Naive thymus-derived CD4-positive, alpha-beta T cell (primary cell): ENCODE data around the gene BTBD18. TPM values are rescaled to one million over a fixed set of nuclear protein-coding genes. Genes with fewer than 3 reads are reported as not detected.
"Not testable (repeated sequence)": the region's sequence is repeated elsewhere in the genome, so short reads cannot be mapped to it uniquely, and the experiment has no call there.

Experiments
- ATAC-seq: fragments of 150-1000 bp; cut with Tn5 transposase; 2 replicates; pipeline ENCODE4 v1.10.0; 2021; ENCODE audit warnings: mild to moderate bottlenecking, moderate library complexity
- CTCF ChIA-PET: fragments of 350-600 bp; sonication (Branson Sonifier 250); formaldehyde crosslinking; loops from one replicate; lab custom pipeline; 2021; ENCODE audit warnings: antibody characterized with exemption; lab: Charles Lee
- POLR2A ChIA-PET: fragments of 350-600 bp; sonication (Branson Sonifier 250); formaldehyde crosslinking; loops from one replicate; lab custom pipeline; 2021; ENCODE audit warnings: antibody characterized with exemption, inconsistent platforms; lab: Charles Lee
- DNase-seq, 9 donors: peaks; one replicate each; pipeline versions ENCODE4 v3.0.0 to v3.0.0-alpha.2; 2020 to 2022; ENCODE audit warnings: mixed read lengths in 1 of 9
- H3K27ac ChIP-seq: one replicate; pipeline ENCODE4 v1.7.0; 2013; ENCODE audit warnings: mild to moderate bottlenecking, low read depth, low read length, moderate library complexity
- H3K27me3 ChIP-seq, 2 donors: one replicate each; pipeline ENCODE4 v1.7.0; 2013; ENCODE audit warnings: low read length in 2 of 2, mild to moderate bottlenecking in 2 of 2, moderate library complexity in 2 of 2; ENCODE audit not compliant: control insufficient read depth in 2 of 2, insufficient read depth in 2 of 2
- H3K36me3 ChIP-seq, 3 experiments: 1 replicate in 2 of 3; 2 replicates in 1 of 3; pipeline ENCODE4 v1.7.0; 2013; ENCODE audit warnings: low read length in 3 of 3, mild to moderate bottlenecking in 3 of 3, moderate library complexity in 1 of 3; ENCODE audit not compliant: insufficient read depth in 3 of 3, control insufficient read depth in 2 of 3
- H3K4me1 ChIP-seq, 2 donors: one replicate each; pipeline ENCODE4 v1.7.0; 2013; ENCODE audit warnings: low read length in 2 of 2, mild to moderate bottlenecking in 2 of 2, moderate library complexity in 1 of 2; ENCODE audit not compliant: control insufficient read depth in 2 of 2, insufficient read depth in 2 of 2
- H3K4me3 ChIP-seq: 2 replicates; pipeline ENCODE4 v1.7.0; 2013; ENCODE audit warnings: mild to moderate bottlenecking, low read length
- H3K9me3 ChIP-seq, 3 experiments: 1 replicate in 2 of 3; 2 replicates in 1 of 3; pipeline ENCODE4 v1.7.0; 2013; ENCODE audit warnings: low read length in 3 of 3; ENCODE audit not compliant: control insufficient read depth in 2 of 3
- H3K27ac Mint-ChIP-seq, 9 donors: one replicate each; pipeline ENCODE4 v1.8.0; 2020 to 2022; ENCODE audit warnings: mixed read lengths in 9 of 9, mild to moderate bottlenecking in 8 of 9, moderate library complexity in 5 of 9, inconsistent platforms in 2 of 9
- H3K27me3 Mint-ChIP-seq, 5 donors: one replicate each; pipeline ENCODE4 v1.8.0; 2021 to 2022; ENCODE audit warnings: mixed read lengths in 5 of 5, mild to moderate bottlenecking in 1 of 5
- H3K36me3 Mint-ChIP-seq, 5 donors: one replicate each; pipeline ENCODE4 v1.8.0; 2020 to 2022; ENCODE audit warnings: mixed read lengths in 5 of 5, mild to moderate bottlenecking in 3 of 5, inconsistent platforms in 1 of 5
- H3K4me1 Mint-ChIP-seq, 7 donors: one replicate each; pipeline ENCODE4 v1.8.0; 2020 to 2022; ENCODE audit warnings: mixed read lengths in 7 of 7, mild to moderate bottlenecking in 3 of 7, inconsistent platforms in 1 of 7
- H3K4me3 Mint-ChIP-seq, 10 donors: one replicate each; pipeline ENCODE4 v1.8.0; 2020 to 2022; ENCODE audit warnings: mild to moderate bottlenecking in 10 of 10, mixed read lengths in 10 of 10, moderate library complexity in 6 of 10, inconsistent platforms in 2 of 10
- H3K9me3 Mint-ChIP-seq, 11 donors: one replicate each; pipeline ENCODE4 v1.8.0; 2020 to 2022; ENCODE audit warnings: mixed read lengths in 11 of 11, mild to moderate bottlenecking in 4 of 11, inconsistent platforms in 1 of 11, moderate library complexity in 1 of 11
- intact Hi-C, 2 donors: fragments of 100-400 bp; cut with micrococcal nuclease; formaldehyde crosslinking; loops; one replicate each; pipeline ENCODE4 v1.15.1; 2023
- polyA plus RNA-seq, 2 donors: library from polyadenylated mRNA; unstranded; fragments of 300-500 nt; fragmentation: Illumina TruSeq; gene quantifications; one replicate each; pipeline ENCODE4 v1.2.3, GENCODE V29; 2021
- total RNA-seq, 6 experiments: library from RNA in 5 of 6; stranded (reverse) in 5 of 6; gene quantifications; 1 replicate in 5 of 6; 2 replicates in 1 of 6; pipeline ENCODE4 v1.2.3 and lab custom pipeline; 2021 to 2026

BTBD18 gene
- total and polyA plus RNA-seq, 7 experiments from 2014 or later = 0.56 to 0.95 TPM; not detected in 5

DNA sequence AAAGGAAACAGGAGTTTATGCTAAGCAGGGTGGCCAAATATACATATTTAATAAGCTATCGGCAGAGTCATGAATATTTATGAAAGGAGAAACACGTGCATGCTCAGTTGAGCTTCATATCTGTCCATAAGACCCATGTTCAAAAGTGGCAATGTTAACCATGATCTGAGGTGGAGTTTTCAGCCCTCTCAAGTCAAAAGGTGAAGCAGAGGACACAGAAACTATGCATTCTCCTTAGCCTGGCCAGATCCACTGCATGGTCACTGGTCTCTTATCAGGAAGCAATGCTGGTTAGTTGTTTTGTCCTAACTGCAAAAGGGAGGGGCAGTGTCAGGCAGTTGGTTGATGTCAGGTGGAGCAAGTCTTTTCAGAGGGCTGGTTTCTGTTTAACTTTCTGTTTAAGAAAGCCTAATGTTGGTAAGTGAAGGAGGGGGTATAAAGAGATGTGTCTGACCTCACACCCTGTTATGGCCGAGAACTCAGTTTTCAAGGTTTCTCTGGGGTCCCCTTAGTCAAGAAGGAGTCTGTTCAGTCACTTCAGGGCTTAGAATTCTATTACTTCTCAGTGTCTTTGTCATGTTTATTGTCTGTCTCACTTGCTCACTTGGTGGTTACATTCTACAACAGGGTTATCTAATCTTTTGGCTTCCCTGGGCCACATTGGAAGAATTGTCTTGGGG lies 15.9 kb downstream of the BTBD18 start:
- Histone ChIP-seq H3K27ac (no peak overlapping the region), H3K4me1 (peaks cover 3 to 4% of the 10 kb centered on the region in 2 donors)

DNA sequence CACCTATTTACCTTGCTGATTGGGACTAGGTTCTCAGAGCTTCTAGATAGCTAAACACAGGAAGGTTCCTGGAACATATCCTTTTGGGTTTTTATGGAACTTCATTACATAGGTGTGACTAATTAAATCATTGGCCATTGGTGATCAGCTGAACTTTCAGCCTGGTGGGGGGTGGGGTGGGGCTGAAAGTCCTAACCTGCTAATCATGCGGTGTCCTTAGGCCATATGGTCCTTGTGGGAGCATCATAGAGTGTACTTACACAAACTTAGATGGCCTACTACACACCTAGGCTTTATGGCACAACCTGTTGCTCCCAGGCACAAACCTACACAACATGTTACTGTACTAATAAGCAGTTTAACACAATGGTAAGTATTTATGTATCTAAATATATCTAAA lies 19.0 kb downstream of the BTBD18 start:
- Histone ChIP-seq H3K36me3 (peaks cover 0 to 8% (median 0%) of the 10 kb centered on the region in 3 experiments), H3K9me3 (no peaks in the 10 kb centered on the region), H3K4me3 (no peak overlapping the region), H3K27ac (no peak overlapping the region), H3K27me3 (no peaks in the 10 kb centered on the region), H3K4me1 (no peaks in the 10 kb centered on the region)
- intact Hi-C loops = no loop called here
- DNase-seq = no peak
- ChIA-PET CTCF (interaction anchor here (0.7 to 1.3 kb wide), 2 partner anchors 11 to 88 kb away, joined by 3 to 5 read pairs; no protein-coding TSS in a partner anchor), POLR2A (interaction anchor here (2.0 kb wide), 1 partner anchor 11 kb away, joined by 4 read pairs; no protein-coding TSS in a partner anchor)
- no peak for ATAC-seq
- no peak overlapping the region for H3K27ac Mint-ChIP-seq
- H3K9me3 Mint-ChIP-seq = no peaks in the 10 kb centered on the region
- H3K4me1 Mint-ChIP-seq = peaks cover 8 to 25% (median 17%) of the 10 kb centered on the region in 7 donors
- H3K36me3 Mint-ChIP-seq = peaks cover 0 to 11% (median 4%) of the 10 kb centered on the region in 5 donors
- H3K27me3 Mint-ChIP-seq = no peaks in the 10 kb centered on the region
- H3K4me3 Mint-ChIP-seq = no peak overlapping the region

More for the DNA sequence above, 15.9 kb downstream of the BTBD18 start:
- H3K27me3 ChIP-seq = no peaks in the 10 kb centered on the region
- Mint-ChIP-seq H3K36me3 (peaks cover 0 to 20% (median 11%) of the 10 kb centered on the region in 5 donors), H3K27me3 (no peaks in the 10 kb centered on the region), H3K27ac (peak overlapping the region in 6 of 9 donors; percentile 18 to 74 (median 42)), H3K9me3 (no peaks in the 10 kb centered on the region), H3K4me1 (peaks cover 4 to 24% (median 9%) of the 10 kb centered on the region in 7 donors), H3K4me3 (peak overlapping the region in 1 of 10 donors; percentile 52)
- CTCF ChIA-PET = interaction anchor here (0.6 to 1.0 kb wide), 3 partner anchors 13 to 209 kb away, joined by 3 to 4 read pairs (median 3); no protein-coding TSS in a partner anchor
- H3K9me3 ChIP-seq = no peaks in the 10 kb centered on the region
- POLR2A ChIA-PET = no interaction called here
- peaks cover 0 to 22% (median 0%) of the 10 kb centered on the region in 3 experiments for H3K36me3 ChIP-seq
- intact Hi-C loops = no loop called here
- no peak for DNase-seq
- no peak overlapping the region for H3K4me3 ChIP-seq
- no peak for ATAC-seq

DNA sequence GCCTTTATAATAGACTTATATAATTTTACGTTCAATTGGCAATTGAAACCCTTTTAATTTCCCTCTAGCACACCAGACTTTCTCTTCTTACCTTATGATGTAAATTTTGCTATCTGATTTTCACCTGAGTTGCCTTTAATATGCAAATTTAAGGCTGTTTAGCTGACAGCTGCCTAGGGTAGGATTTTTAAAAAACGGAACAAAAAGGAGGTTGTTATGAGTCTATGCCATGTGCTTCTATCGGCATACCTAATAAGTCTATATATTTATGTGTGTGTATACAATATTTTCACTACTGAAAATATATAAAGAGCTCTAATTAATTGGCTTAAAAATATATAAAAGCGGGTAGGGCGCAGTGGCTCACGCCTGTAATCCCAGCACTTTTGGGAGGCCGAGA lies 22.1 kb downstream of the BTBD18 start:
- H3K27me3 ChIP-seq = no peaks in the 10 kb centered on the region
- no peak overlapping the region for H3K4me3 Mint-ChIP-seq
- CTCF ChIA-PET = interaction anchor here (0.5 to 0.8 kb wide), 2 partner anchors 23 to 71 kb away, joined by 3 to 4 read pairs; no protein-coding TSS in a partner anchor
- intact Hi-C loops = no loop called here
- no peaks in the 10 kb centered on the region for H3K36me3 Mint-ChIP-seq
- H3K27me3 Mint-ChIP-seq = no peaks in the 10 kb centered on the region
- H3K4me3 ChIP-seq = no peak overlapping the region
- H3K9me3 ChIP-seq = no peaks in the 10 kb centered on the region
- H3K27ac Mint-ChIP-seq = peak overlapping the region in 1 of 9 donors; percentile 24
- no peak overlapping the region for H3K27ac ChIP-seq
- ATAC-seq (no peak), DNase-seq (no peak)
- no peaks in the 10 kb centered on the region for H3K36me3 ChIP-seq
- no peaks in the 10 kb centered on the region for H3K9me3 Mint-ChIP-seq
- H3K4me1 ChIP-seq = no peaks in the 10 kb centered on the region
- peaks cover 5 to 29% (median 13%) of the 10 kb centered on the region in 7 donors for H3K4me1 Mint-ChIP-seq
- POLR2A ChIA-PET = interaction anchor here (1.7 kb wide), 1 partner anchor 12 kb away, joined by 5 read pairs; the partner anchor contains the start of gene SELENOH

DNA sequence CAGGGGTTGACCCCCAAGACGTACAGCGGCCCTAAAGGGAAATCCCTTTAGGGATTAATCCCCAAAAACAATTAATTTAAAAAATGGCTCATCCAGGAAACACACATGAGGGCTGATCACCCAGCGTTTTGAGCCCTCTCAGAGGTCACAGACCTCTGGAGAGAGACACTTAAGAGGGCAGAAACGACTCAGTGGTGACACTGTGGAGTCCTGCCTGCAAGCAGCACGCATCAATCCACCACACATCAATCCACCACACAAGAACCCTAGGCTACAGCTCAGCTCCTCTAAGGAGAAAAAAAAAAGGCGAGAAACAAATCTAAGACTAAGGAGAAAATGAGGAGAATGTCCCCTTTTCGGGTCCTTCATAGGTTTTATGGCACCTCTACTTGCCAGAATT lies 22.8 kb downstream of the BTBD18 start:
- DNase-seq (no peak), ATAC-seq (no peak)
- Histone ChIP-seq H3K27me3 (no peaks in the 10 kb centered on the region), H3K4me1 (no peaks in the 10 kb centered on the region), H3K36me3 (peaks cover 0 to 5% (median 0%) of the 10 kb centered on the region in 3 experiments), H3K4me3 (no peak overlapping the region), H3K27ac (no peak overlapping the region), H3K9me3 (no peaks in the 10 kb centered on the region)
- Mint-ChIP-seq H3K27ac (peak overlapping the region in 3 of 9 donors; percentile 19 to 38 (median 34)), H3K4me3 (no peak overlapping the region), H3K27me3 (no peaks in the 10 kb centered on the region), H3K4me1 (peaks cover 5 to 29% (median 13%) of the 10 kb centered on the region in 7 donors), H3K36me3 (no peaks in the 10 kb centered on the region), H3K9me3 (no peaks in the 10 kb centered on the region)
- CTCF ChIA-PET = interaction anchor here (0.8 to 0.9 kb wide), 2 partner anchors 15 to 72 kb away, joined by 3 read pairs; no protein-coding TSS in a partner anchor
- intact Hi-C loops = no loop called here
- POLR2A ChIA-PET = interaction anchor here (1.7 kb wide), 1 partner anchor 13 kb away, joined by 5 read pairs; the partner anchor contains the start of gene SELENOH

DNA sequence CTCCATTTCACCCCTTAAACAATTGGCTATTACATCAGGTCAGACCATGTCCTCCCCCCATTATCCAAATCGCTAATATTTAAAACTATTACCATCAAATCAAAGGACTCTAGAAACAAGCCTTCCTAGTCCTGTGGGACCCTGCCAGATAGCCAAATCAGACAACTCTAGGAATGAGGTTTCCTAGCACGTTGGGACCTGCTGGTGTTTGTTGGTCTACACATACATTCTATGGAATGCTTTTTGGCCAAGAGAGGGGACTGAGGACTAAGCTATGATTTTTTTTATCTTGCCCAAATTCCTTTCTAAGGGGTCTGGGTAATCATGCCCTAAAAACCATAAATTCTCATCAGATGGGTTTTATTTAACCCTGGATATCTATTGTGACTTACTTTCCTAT lies 24.4 kb downstream of the BTBD18 start:
- ATAC-seq (no peak), DNase-seq (no peak)
- H3K27ac ChIP-seq = no peak overlapping the region
- ChIA-PET CTCF (no interaction called here), POLR2A (interaction anchor here (0.9 kb wide), 1 partner anchor 13 kb away, joined by 3 read pairs; no protein-coding TSS in a partner anchor)
- H3K4me3 ChIP-seq = no peak overlapping the region
- peak overlapping the region in 4 of 9 donors; percentile 14 to 72 (median 38) for H3K27ac Mint-ChIP-seq
- peaks cover 5 to 27% (median 12%) of the 10 kb centered on the region in 7 donors for H3K4me1 Mint-ChIP-seq
- no peaks in the 10 kb centered on the region for H3K9me3 Mint-ChIP-seq
- no peaks in the 10 kb centered on the region for H3K27me3 Mint-ChIP-seq
- no peaks in the 10 kb centered on the region for H3K27me3 ChIP-seq
- intact Hi-C loops = no loop called here
- H3K4me1 ChIP-seq = no peaks in the 10 kb centered on the region
- no peaks in the 10 kb centered on the region for H3K9me3 ChIP-seq
- H3K4me3 Mint-ChIP-seq = no peak overlapping the region
- H3K36me3 Mint-ChIP-seq = no peaks in the 10 kb centered on the region
- H3K36me3 ChIP-seq = peaks cover 0 to 5% (median 0%) of the 10 kb centered on the region in 3 experiments

DNA sequence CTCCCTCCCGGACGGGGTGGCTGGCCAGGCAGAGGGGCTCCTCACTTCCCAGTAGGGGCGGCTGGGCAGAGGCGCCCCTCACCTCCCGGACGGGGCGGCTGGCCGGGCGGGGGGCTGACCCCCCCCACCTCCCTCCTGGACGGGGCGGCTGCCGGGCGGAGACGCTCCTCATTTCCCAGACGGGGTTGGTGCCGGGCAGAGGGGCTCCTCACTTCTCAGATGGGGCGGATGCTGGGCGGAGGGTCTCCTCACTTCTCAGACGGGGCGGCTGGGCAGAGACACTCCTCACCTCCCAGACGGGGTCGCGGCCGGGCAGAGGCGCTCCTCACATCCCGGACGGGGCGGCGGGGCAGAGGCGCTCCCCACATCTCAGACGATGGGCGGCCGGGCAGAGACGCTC lies 34.9 kb downstream of the BTBD18 start:
- H3K36me3 ChIP-seq = peaks cover 0 to 33% (median 0%) of the 10 kb centered on the region in 3 experiments
- H3K4me3 ChIP-seq, H3K27me3 ChIP-seq, H3K4me3 Mint-ChIP-seq, ATAC-seq, H3K36me3 Mint-ChIP-seq, H3K27me3 Mint-ChIP-seq, H3K27ac Mint-ChIP-seq, CTCF ChIA-PET, H3K27ac ChIP-seq, POLR2A ChIA-PET, H3K9me3 Mint-ChIP-seq, DNase-seq, H3K9me3 ChIP-seq, intact Hi-C loops: not testable (repeated sequence)
- peaks cover 14 to 37% (median 26%) of the 10 kb centered on the region in 7 donors for H3K4me1 Mint-ChIP-seq
- H3K4me1 ChIP-seq = peaks cover 17 to 20% of the 10 kb centered on the region in 2 donors
